Keratinocyte (primary cell): ENCODE measurements around the gene PCBD1. TPM values are rescaled to one million over a fixed set of nuclear protein-coding genes. Genes with fewer than 3 reads are reported as not detected.

Source experiments
- DNase-seq: peaks from one replicate; pipeline ENCODE4 v3.0.0-alpha.2; 2011; ENCODE audit warnings: low read depth, missing footprints, low spot score
- FAIRE-seq: peaks from 2 replicates; lab custom pipeline; 2011; peaks lifted over from hg19 to GRCh38; lab: Jason Lieb, UNC
- H2AFZ ChIP-seq: 2 replicates; pipeline ENCODE4 v1.6.0; 2012; ENCODE audit warnings: low read length, control low read depth, inconsistent platforms; ENCODE audit not compliant: control insufficient read depth
- H3K27ac ChIP-seq: 2 replicates; pipeline ENCODE4 v1.5.1; 2011; ENCODE audit warnings: low read length; ENCODE audit not compliant: control insufficient read depth, insufficient read depth
- H3K27me3 ChIP-seq: 3 replicates; pipeline ENCODE4 v1.6.0; 2011; ENCODE audit warnings: low read length; ENCODE audit not compliant: control insufficient read depth, insufficient read depth; ENCODE audit errors: extremely low read depth
- H3K36me3 ChIP-seq, 2 experiments: 2 replicates in 1 of 2; 3 replicates in 1 of 2; pipeline ENCODE4 v1.5.1; 2011; ENCODE audit warnings: low read length in 2 of 2, mild to moderate bottlenecking in 1 of 2; ENCODE audit not compliant: control insufficient read depth in 2 of 2, insufficient read depth in 2 of 2; ENCODE audit errors: extremely low read depth in 1 of 2
- H3K4me1 ChIP-seq: 3 replicates; pipeline ENCODE4 v1.5.1; 2011; ENCODE audit warnings: low read length; ENCODE audit not compliant: control insufficient read depth, insufficient read depth; ENCODE audit errors: extremely low read depth
- H3K4me2 ChIP-seq: 3 replicates; pipeline ENCODE4 v1.6.0; 2011; ENCODE audit warnings: low read depth, low read length; ENCODE audit not compliant: control insufficient read depth, insufficient read depth; ENCODE audit errors: extremely low read depth
- H3K4me3 ChIP-seq, 3 experiments: fragments of 200-600 bp in 1 of 3; sonication (generic) in 1 of 3; 2 replicates in 2 of 3; 3 replicates in 1 of 3; pipeline ENCODE4 v1.5.1; 2011 to 2016; ENCODE audit warnings: low read length in 3 of 3, mild to moderate bottlenecking in 3 of 3, control low read depth in 2 of 3, inconsistent platforms in 1 of 3, low read depth in 1 of 3, mixed read lengths in 1 of 3, mixed run types in 1 of 3, moderate library complexity in 1 of 3; ENCODE audit not compliant: control insufficient read depth in 2 of 3, insufficient read depth in 2 of 3; ENCODE audit errors: extremely low read depth in 1 of 3
- H3K79me2 ChIP-seq: 2 replicates; pipeline ENCODE4 v1.6.0; 2012; ENCODE audit warnings: low read length; ENCODE audit not compliant: control insufficient read depth, insufficient read depth
- H3K9ac ChIP-seq: 3 replicates; pipeline ENCODE4 v1.6.0; 2011; ENCODE audit warnings: low read length; ENCODE audit not compliant: control insufficient read depth, insufficient read depth; ENCODE audit errors: extremely low read depth
- H3K9me1 ChIP-seq: 3 replicates; pipeline ENCODE4 v1.6.0; 2011; ENCODE audit warnings: low read length; ENCODE audit not compliant: control insufficient read depth, insufficient read depth; ENCODE audit errors: extremely low read depth
- H3K9me3 ChIP-seq: 2 replicates; pipeline ENCODE4 v1.5.1; 2012; ENCODE audit warnings: low read depth, low read length; ENCODE audit not compliant: control insufficient read depth
- H4K20me1 ChIP-seq: 3 replicates; pipeline ENCODE4 v1.6.0; 2011; ENCODE audit warnings: low read length; ENCODE audit not compliant: control insufficient read depth, insufficient read depth; ENCODE audit errors: extremely low read depth
- CTCF ChIP-seq, 3 experiments: IDR thresholded peaks in 1 of 3; conservative IDR thresholded peaks in 1 of 3; optimal IDR thresholded peaks in 1 of 3; 2 replicates in 2 of 3; 3 replicates in 1 of 3; pipeline versions ENCODE3 to v1.5.1; 2011; ENCODE audit warnings: low read length in 3 of 3, mild to moderate bottlenecking in 3 of 3, moderate library complexity in 2 of 3, control low read depth in 1 of 3, inconsistent platforms in 1 of 3; ENCODE audit not compliant: insufficient read depth in 2 of 3; ENCODE audit errors: extremely low read depth in 1 of 3
- EZH2 ChIP-seq: IDR thresholded peaks from one replicate; pipeline ENCODE4 v1.6.1; 2012; ENCODE audit warnings: inconsistent platforms, mild to moderate bottlenecking, low read length, moderate library complexity
- dilution Hi-C: fragments of 300-500 bp; cut with MboI; formaldehyde crosslinking; loops from one replicate; pipeline ENCODE4 v1.7.0; 2020; ENCODE audit warnings: low sequenced_read_pairs; ENCODE audit not compliant: extremely low pct_ligation_motif_present
- polyA plus RNA-seq, 5 experiments: library from polyadenylated mRNA; depleted of rRNA in 3 of 5; stranded (reverse) in 3 of 5; stranded (forward) in 1 of 5; unstranded in 1 of 5; fragments of >200 nt; gene quantifications; 1 replicate in 1 of 5; 2 replicates in 3 of 5; 3 replicates in 1 of 5; pipeline versions ENCODE4 v1.2.1 to v1.2.3, GENCODE V29; 2011 to 2012; ENCODE audit warnings: missing spikeins in 2 of 5, low read depth in 1 of 5, low replicate concordance in 1 of 5

The PCBD1 gene
- polyA plus RNA-seq, 1 donor (not counting 4 experiments of a cell fraction or from before 2014, with no cell fraction given), result 41.5 TPM

- no peaks in the 10 kb centered on the region for H3K9me1 ChIP-seq
- H4K20me1 ChIP-seq, result no peaks in the 10 kb centered on the region
- H3K27me3 ChIP-seq, result peaks cover 19% of the 10 kb centered on the region
- FAIRE-seq, result no peak
- H3K79me2 ChIP-seq, result no peaks in the 10 kb centered on the region
- TF ChIP-seq EZH2, result no peak
- no peak for TF ChIP-seq CTCF (optimal IDR thresholded peaks at IDR 0.05 in 1 of 3, IDR thresholded peaks at IDR 0.05 in 1 of 3, conservative IDR thresholded peaks at IDR 0.05 in 1 of 3; ENCODE audit: extremely low read depth in 1 of 3, insufficient read depth in 2 of 3, low read length in 3 of 3)
- no peak overlapping the region for H3K9ac ChIP-seq
- H2AFZ ChIP-seq, result no peak overlapping the region
- no peak overlapping the region for H3K27ac ChIP-seq
- H3K9me3 ChIP-seq, result no peaks in the 10 kb centered on the region
- H3K4me2 ChIP-seq, result no peak overlapping the region
- dilution Hi-C loops, result no loop called here
- no peaks in the 10 kb centered on the region for H3K4me1 ChIP-seq
- H3K4me3 ChIP-seq, result no peak overlapping the region
- no peaks in the 10 kb centered on the region for H3K36me3 ChIP-seq
- no peak for DNase-seq
Observed at GRCh38 chr10:70912556-70912955, 24.2 kb upstream of the PCBD1 start.

- no peaks in the 10 kb centered on the region for H3K36me3 ChIP-seq
- no peaks in the 10 kb centered on the region for H3K4me1 ChIP-seq
- no peak for TF ChIP-seq EZH2
- TF ChIP-seq CTCF (optimal IDR thresholded peaks at IDR 0.05 in 1 of 3, IDR thresholded peaks at IDR 0.05 in 1 of 3, conservative IDR thresholded peaks at IDR 0.05 in 1 of 3; ENCODE audit: extremely low read depth in 1 of 3, insufficient read depth in 2 of 3, low read length in 3 of 3), result no peak
- no peak overlapping the region for H3K4me2 ChIP-seq
- DNase-seq (no peak), FAIRE-seq (no peak)
- H2AFZ ChIP-seq, result no peak overlapping the region
- H3K9ac ChIP-seq, result no peak overlapping the region
- H3K4me3 ChIP-seq, result no peak overlapping the region
- no peaks in the 10 kb centered on the region for H3K79me2 ChIP-seq
- no peaks in the 10 kb centered on the region for H3K9me3 ChIP-seq
- dilution Hi-C loops, result no loop called here
- no peaks in the 10 kb centered on the region for H3K9me1 ChIP-seq
- H3K27me3 ChIP-seq, result peaks cover 16% of the 10 kb centered on the region
- no peaks in the 10 kb centered on the region for H4K20me1 ChIP-seq
- H3K27ac ChIP-seq, result no peak overlapping the region
Observed at GRCh38 chr10:70911386-70911785, 23.0 kb upstream of the PCBD1 start.
